K562 (cell line): ENCODE results near the gene CNOT4. TPM values are rescaled to one million over a fixed set of nuclear protein-coding genes. Genes with fewer than 3 reads are reported as not detected.

Experiments used
- ATAC-seq: fragments of 200-7000 bp; cut with Tn5 transposase; 3 replicates; pipeline ENCODE4 v1.9.1; 2020; ENCODE audit warnings: moderate library complexity
- BruUV-seq: library from RNA; stranded (reverse); fragments of 400-500 nt; replicated peaks from 2 replicates; lab custom pipeline; 2021; lab: Mats Ljungman, UMichigan
- CTCF ChIA-PET: fragments of 300-600 bp; formaldehyde crosslinking; extraction: SDS; loops from one replicate; lab custom pipeline; 2021; ENCODE audit warnings: low intra/inter-chr PET ratio; lab: Yijun Ruan, JAX
- POLR2A ChIA-PET: fragments of 300-600, 350-650 bp; sonication (Branson Sonifier 250); formaldehyde crosslinking; extraction: SDS; loops from one replicate; lab custom pipeline; 2021; ENCODE audit warnings: antibody characterized with exemption, inconsistent platforms; lab: Yijun Ruan, JAX
- DNase-seq, 4 experiments: peaks; one replicate each; pipeline versions ENCODE4 v3.0.0 to v3.0.0-alpha.2; 2011 to 2018; ENCODE audit warnings: low spot score in 3 of 4, mixed read lengths in 3 of 4; ENCODE audit errors: extremely low read depth in 1 of 4
- FAIRE-seq: peaks from 2 replicates; lab custom pipeline; 2011; peaks lifted over from hg19 to GRCh38; lab: Jason Lieb, UNC
- H2AFZ ChIP-seq: 2 replicates; pipeline ENCODE4 v1.6.0; 2011; ENCODE audit warnings: low read depth, low read length, control low read depth, inconsistent platforms
- H3K27ac ChIP-seq: fragments of 200-600 bp; 3 replicates; pipeline ENCODE4 v1.8.0; 2011; ENCODE audit warnings: low read depth, mild to moderate bottlenecking, control low read depth, inconsistent platforms, low read length, moderate library complexity, mixed read lengths; ENCODE audit errors: extremely low read depth
- H3K27me3 ChIP-seq, 2 experiments: fragments of 300-600 bp in 1 of 2; 2 replicates in 1 of 2; 3 replicates in 1 of 2; pipeline versions ENCODE4 v1.6.0 to v1.8.0; 2011; ENCODE audit warnings: inconsistent platforms in 2 of 2, low read length in 2 of 2, mild to moderate bottlenecking in 1 of 2, mixed read lengths in 1 of 2, moderate library complexity in 1 of 2; ENCODE audit not compliant: control insufficient read depth in 2 of 2, insufficient read depth in 2 of 2
- H3K36me3 ChIP-seq: fragments of 300-600 bp; 3 replicates; pipeline ENCODE4 v1.8.0; 2011; ENCODE audit warnings: mild to moderate bottlenecking, low read length, inconsistent platforms; ENCODE audit not compliant: control insufficient read depth, insufficient read depth
- H3K4me1 ChIP-seq, 2 experiments: fragments of 200-600 bp in 1 of 2; replicated peaks in 1 of 2; 2 replicates in 1 of 2; 3 replicates in 1 of 2; pipeline versions ENCODE4 v1.5.1 to v1.8.0; 2011; ENCODE audit warnings: inconsistent platforms in 2 of 2, low read length in 2 of 2, mild to moderate bottlenecking in 1 of 2, mixed read lengths in 1 of 2, moderate library complexity in 1 of 2; ENCODE audit not compliant: control insufficient read depth in 2 of 2, insufficient read depth in 2 of 2
- H3K4me2 ChIP-seq: 2 replicates; pipeline ENCODE4 v1.6.1; 2011; ENCODE audit warnings: low read length, control low read depth, inconsistent platforms, mixed read lengths; ENCODE audit not compliant: insufficient read depth
- H3K4me3 ChIP-seq: fragments of 200-600 bp; sonication (generic), shearing (Covaris generic); 2 replicates; pipeline ENCODE4 v1.5.1; 2016; ENCODE audit warnings: control low read depth, inconsistent platforms
- H3K79me2 ChIP-seq: fragments of 200-600 bp; 3 replicates; pipeline ENCODE4 v1.8.0; 2011; ENCODE audit warnings: low read length, inconsistent platforms; ENCODE audit not compliant: control insufficient read depth, insufficient read depth
- H3K9ac ChIP-seq, 2 experiments: 2 replicates each; pipeline versions ENCODE4 v1.6.0 to v1.6.1; 2011; ENCODE audit warnings: low read depth in 2 of 2, low read length in 2 of 2, control low read depth in 1 of 2, inconsistent platforms in 1 of 2, mild to moderate bottlenecking in 1 of 2, mixed read lengths in 1 of 2; ENCODE audit not compliant: insufficient read depth in 1 of 2
- H3K9me1 ChIP-seq: one replicate; pipeline ENCODE4 v1.6.0; 2011; ENCODE audit warnings: inconsistent platforms, mild to moderate bottlenecking, low read length, moderate library complexity; ENCODE audit not compliant: control insufficient read depth, insufficient read depth
- H3K9me3 ChIP-seq: replicated peaks from 2 replicates; pipeline ENCODE4 v1.5.1; 2011; ENCODE audit warnings: low read depth, low read length, inconsistent platforms; ENCODE audit not compliant: control insufficient read depth, insufficient read depth
- H4K20me1 ChIP-seq: replicated peaks from 2 replicates; pipeline ENCODE4 v1.6.1; 2011; ENCODE audit warnings: low read length, inconsistent platforms, mixed read lengths; ENCODE audit not compliant: control insufficient read depth, insufficient read depth
- KDM1A ChIP-seq, 2 experiments: fragments of 450-650 bp; IDR thresholded peaks; 2 replicates each; pipeline ENCODE4 v1.6.1; 2016; ENCODE audit warnings: mild to moderate bottlenecking in 2 of 2
- KLF1 ChIP-seq: fragments of 450-650 bp; IDR thresholded peaks from 2 replicates; pipeline ENCODE4 v1.6.1; 2016; ENCODE audit warnings: missing genetic modification characterization, missing compliant biosample characterization
- MTA3 ChIP-seq: fragments of 450-650 bp; formaldehyde crosslinking; IDR thresholded peaks from 2 replicates; pipeline ENCODE4 v1.6.1; 2017; ENCODE audit warnings: mild to moderate bottlenecking, borderline replicate concordance
- RBM25 ChIP-seq: fragments of 200-400 bp; formaldehyde crosslinking; IDR thresholded peaks from 2 replicates; pipeline ENCODE4 v1.6.1; 2018; ENCODE audit warnings: low read length, low read depth, moderate library complexity; ENCODE audit not compliant: severe bottlenecking
- SOX6 ChIP-seq: fragments of 450-650 bp; IDR thresholded peaks from 2 replicates; pipeline ENCODE4 v1.6.1; 2014; ENCODE audit warnings: mild to moderate bottlenecking
- ZNF121 ChIP-seq: sonication (generic); formaldehyde crosslinking; conservative IDR thresholded peaks from 2 replicates; pipeline ENCODE4 v1.8.0; 2022; ENCODE audit warnings: missing genetic modification reagents
- ZNF507 ChIP-seq: conservative IDR thresholded peaks from 2 replicates; pipeline ENCODE4 v1.6.1; 2017; ENCODE audit warnings: missing genetic modification characterization, missing compliant biosample characterization
- ZNF586 ChIP-seq: fragments of 450-650 bp; formaldehyde crosslinking; conservative IDR thresholded peaks from 2 replicates; pipeline ENCODE4 v1.4.0; 2020; ENCODE audit warnings: mild to moderate bottlenecking, moderate library complexity
- ZNF830 ChIP-seq: fragments of 250-450 bp; sonication (Bioruptor Pico); IDR thresholded peaks from 2 replicates; pipeline ENCODE4 v1.5.0; 2021; ENCODE audit warnings: mild to moderate bottlenecking
- in situ Hi-C: fragments of 300-500 bp; cut with MboI; formaldehyde crosslinking; loops from 4 replicates; pipeline ENCODE4 v1.15.0; 2018; ENCODE audit warnings: inconsistent platforms, mixed read lengths
- intact Hi-C: fragments of 100-400 bp; cut with micrococcal nuclease; formaldehyde crosslinking; loops from 2 replicates; pipeline ENCODE4 v1.14.2; 2022
- polyA plus RNA-seq, 8 experiments: library from polyadenylated mRNA; depleted of rRNA in 4 of 8; stranded (reverse) in 5 of 8; unstranded in 3 of 8; fragments of >200 nt; fragmentation: Nextera tagmentation in 2 of 8; fragmentation: Illumina TruSeq in 1 of 8; extraction: Ambion mirVana in 2 of 8; extraction: Trizol in 1 of 8; gene quantifications; 2 replicates each; pipeline versions ENCODE4 v1.2.1 to v1.2.3, GENCODE V29; 2011 to 2014; ENCODE audit warnings: inconsistent platforms in 1 of 8, missing spikeins in 1 of 8
- total RNA-seq, 7 experiments: library from RNA; depleted of rRNA in 6 of 7; stranded (reverse); fragments of >200 nt in 6 of 7; fragmentation: Illumina TruSeq in 2 of 7; extraction: Trizol in 2 of 7; gene quantifications; 2 replicates each; pipeline versions ENCODE4 v1.2.1 to v1.2.3, GENCODE V29; 2011 to 2021; ENCODE audit warnings: low replicate concordance in 1 of 7

The CNOT4 gene
- total and polyA plus RNA-seq, 9 of the 15 experiments (the other 6 are each of a cell fraction or from before 2014, with no cell fraction given): 8.6 to 24.1 (median 15.4) TPM

DNA sequence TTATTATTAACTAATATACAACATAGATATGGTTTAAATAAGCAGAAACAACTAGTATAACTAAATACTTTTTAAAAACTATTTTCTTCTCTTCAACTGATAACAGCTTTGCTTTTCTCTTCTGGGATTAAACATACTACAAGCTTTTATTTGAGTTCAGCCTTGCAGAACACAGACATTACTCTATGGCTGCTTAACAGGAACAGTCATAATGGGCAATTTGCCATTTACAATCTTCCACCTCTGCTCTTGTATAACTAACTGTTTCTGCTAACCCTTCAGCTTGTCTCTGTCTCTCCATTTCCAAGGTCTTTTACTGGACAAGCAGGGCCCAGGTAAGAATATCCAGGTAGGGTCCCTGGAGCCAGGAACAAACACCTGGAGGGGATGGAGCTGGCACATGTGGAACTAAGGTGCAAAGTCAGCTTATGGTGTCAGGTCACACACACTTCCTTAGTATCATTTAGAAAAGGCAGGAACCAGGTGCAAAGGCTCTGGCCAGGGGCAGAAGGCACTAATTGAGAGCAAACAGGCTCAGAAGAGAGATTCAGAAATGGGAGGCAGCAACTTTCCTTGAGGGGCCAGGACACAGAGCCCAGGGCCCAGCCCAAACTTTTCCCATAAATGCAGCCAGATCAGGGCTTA is 183.1 kb downstream of the CNOT4 start:
- intact Hi-C loops (no loop called here), in situ Hi-C loops (no loop called here)
- Histone ChIP-seq H3K4me2 (no peak overlapping the region), H3K9me1 (no peaks in the 10 kb centered on the region), H4K20me1 (no peaks in the 10 kb centered on the region), H3K27me3 (peaks cover 23 to 30% of the 10 kb centered on the region in 2 experiments), H2AFZ (no peak overlapping the region), H3K36me3 (no peaks in the 10 kb centered on the region), H3K9me3 (peaks cover 5% of the 10 kb centered on the region; the same call in 1 of the 2 replicates), H3K9ac (no peak overlapping the region), H3K4me1 (no peaks in the 10 kb centered on the region), H3K4me3 (no peak overlapping the region), H3K79me2 (no peaks in the 10 kb centered on the region), H3K27ac (no peak overlapping the region)
- FAIRE-seq: no peak
- no peak for ATAC-seq
- DNase-seq: no peak
- CTCF ChIA-PET: no interaction called here
- BruUV-seq: no TSS peak
- POLR2A ChIA-PET: interaction anchor here (0.7 to 1.2 kb wide), 5 partner anchors 9 to 81 kb away, joined by 3 to 7 read pairs (median 4); no protein-coding TSS in a partner anchor
- TF ChIP-seq KLF1 (tag): no peak
- no peak for TF ChIP-seq MTA3
- no peak for TF ChIP-seq ZNF830 (CRISPR knock-in tag)
- TF ChIP-seq RBM25: no peak
- no peak for TF ChIP-seq ZNF121 (CRISPR knock-in tag)
- TF ChIP-seq ZNF507 (tag): no peak
- TF ChIP-seq SOX6: no peak
- no peak for TF ChIP-seq KDM1A (IDR thresholded peaks at IDR 0.05)
- TF ChIP-seq ZNF586 (CRISPR knock-in tag): no peak
